PFSK-1 (cell line): ENCODE data around the gene FMNL2.

Experiments used
- FOXP2 ChIP-seq: optimal IDR thresholded peaks from 2 replicates; pipeline ENCODE3; 2011; ENCODE audit warnings: borderline replicate concordance, control low read depth, inconsistent platforms; ENCODE audit not compliant: insufficient read depth; ENCODE audit errors: extremely low read length, extremely low read depth
- POLR2AphosphoS5 ChIP-seq: IDR thresholded peaks from 2 replicates; pipeline ENCODE4 v1.6.1; 2012; ENCODE audit warnings: low read depth, mild to moderate bottlenecking, control low read depth, low read length, moderate library complexity
- SIN3A ChIP-seq: IDR thresholded peaks from 2 replicates; pipeline ENCODE4 v1.6.1; 2012; ENCODE audit warnings: mild to moderate bottlenecking, low read length, moderate library complexity, borderline replicate concordance; ENCODE audit not compliant: insufficient read depth
- TAF1 ChIP-seq: IDR thresholded peaks from 2 replicates; pipeline ENCODE4 v1.6.1; 2012; ENCODE audit warnings: low read length, control low read depth, borderline replicate concordance; ENCODE audit not compliant: insufficient read depth
- TF ChIP-seq, protein P1 (sequence below), 2 experiments: IDR thresholded peaks; 2 replicates each; pipeline versions ENCODE4 v1.6.1 to v1.8.0; 2011 to 2012; ENCODE audit warnings: low read depth in 2 of 2, low read length in 2 of 2, control low read depth in 1 of 2, inconsistent platforms in 1 of 2, mild to moderate bottlenecking in 1 of 2, moderate library complexity in 1 of 2; ENCODE audit not compliant: insufficient read depth in 1 of 2

The FMNL2 gene

DNA sequence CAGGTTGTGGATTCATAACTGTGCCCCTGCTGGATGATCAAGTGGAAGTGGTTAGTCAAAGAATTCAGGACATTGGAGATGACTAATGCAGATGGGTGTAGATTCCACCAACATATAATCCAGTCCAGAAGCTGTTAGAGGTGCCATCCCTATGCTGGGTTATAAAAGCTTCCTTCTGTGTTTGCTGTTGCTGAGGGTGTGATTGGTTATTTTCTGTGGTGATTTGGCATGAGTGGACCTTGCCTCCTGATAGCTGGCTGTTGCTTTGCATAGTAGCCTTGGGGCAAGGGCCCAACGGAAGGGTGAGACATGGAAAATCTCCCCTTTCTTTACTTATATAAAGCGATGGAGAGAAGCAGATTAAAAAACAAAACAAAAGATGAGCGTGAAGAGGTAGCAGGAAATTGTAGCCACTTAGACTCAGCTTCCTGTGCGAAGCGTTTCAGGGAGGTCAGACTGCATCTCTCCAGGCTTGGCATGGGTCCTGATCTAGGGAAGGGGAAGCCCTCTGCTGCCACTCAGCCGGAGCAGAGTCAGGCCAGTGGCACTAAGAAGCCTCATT lies 190.4 kb downstream of the FMNL2 start:
- TF ChIP-seq, protein P1, sequence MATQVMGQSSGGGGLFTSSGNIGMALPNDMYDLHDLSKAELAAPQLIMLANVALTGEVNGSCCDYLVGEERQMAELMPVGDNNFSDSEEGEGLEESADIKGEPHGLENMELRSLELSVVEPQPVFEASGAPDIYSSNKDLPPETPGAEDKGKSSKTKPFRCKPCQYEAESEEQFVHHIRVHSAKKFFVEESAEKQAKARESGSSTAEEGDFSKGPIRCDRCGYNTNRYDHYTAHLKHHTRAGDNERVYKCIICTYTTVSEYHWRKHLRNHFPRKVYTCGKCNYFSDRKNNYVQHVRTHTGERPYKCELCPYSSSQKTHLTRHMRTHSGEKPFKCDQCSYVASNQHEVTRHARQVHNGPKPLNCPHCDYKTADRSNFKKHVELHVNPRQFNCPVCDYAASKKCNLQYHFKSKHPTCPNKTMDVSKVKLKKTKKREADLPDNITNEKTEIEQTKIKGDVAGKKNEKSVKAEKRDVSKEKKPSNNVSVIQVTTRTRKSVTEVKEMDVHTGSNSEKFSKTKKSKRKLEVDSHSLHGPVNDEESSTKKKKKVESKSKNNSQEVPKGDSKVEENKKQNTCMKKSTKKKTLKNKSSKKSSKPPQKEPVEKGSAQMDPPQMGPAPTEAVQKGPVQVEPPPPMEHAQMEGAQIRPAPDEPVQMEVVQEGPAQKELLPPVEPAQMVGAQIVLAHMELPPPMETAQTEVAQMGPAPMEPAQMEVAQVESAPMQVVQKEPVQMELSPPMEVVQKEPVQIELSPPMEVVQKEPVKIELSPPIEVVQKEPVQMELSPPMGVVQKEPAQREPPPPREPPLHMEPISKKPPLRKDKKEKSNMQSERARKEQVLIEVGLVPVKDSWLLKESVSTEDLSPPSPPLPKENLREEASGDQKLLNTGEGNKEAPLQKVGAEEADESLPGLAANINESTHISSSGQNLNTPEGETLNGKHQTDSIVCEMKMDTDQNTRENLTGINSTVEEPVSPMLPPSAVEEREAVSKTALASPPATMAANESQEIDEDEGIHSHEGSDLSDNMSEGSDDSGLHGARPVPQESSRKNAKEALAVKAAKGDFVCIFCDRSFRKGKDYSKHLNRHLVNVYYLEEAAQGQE (IDR thresholded peaks at IDR 0.05; ENCODE audit: insufficient read depth in 1 of 2, low read depth in 2 of 2, low read length in 2 of 2), result no peak
- TF ChIP-seq POLR2AphosphoS5, result no peak
- TF ChIP-seq FOXP2, result no peak
- TF ChIP-seq TAF1, result no peak
- TF ChIP-seq SIN3A, result no peak

DNA sequence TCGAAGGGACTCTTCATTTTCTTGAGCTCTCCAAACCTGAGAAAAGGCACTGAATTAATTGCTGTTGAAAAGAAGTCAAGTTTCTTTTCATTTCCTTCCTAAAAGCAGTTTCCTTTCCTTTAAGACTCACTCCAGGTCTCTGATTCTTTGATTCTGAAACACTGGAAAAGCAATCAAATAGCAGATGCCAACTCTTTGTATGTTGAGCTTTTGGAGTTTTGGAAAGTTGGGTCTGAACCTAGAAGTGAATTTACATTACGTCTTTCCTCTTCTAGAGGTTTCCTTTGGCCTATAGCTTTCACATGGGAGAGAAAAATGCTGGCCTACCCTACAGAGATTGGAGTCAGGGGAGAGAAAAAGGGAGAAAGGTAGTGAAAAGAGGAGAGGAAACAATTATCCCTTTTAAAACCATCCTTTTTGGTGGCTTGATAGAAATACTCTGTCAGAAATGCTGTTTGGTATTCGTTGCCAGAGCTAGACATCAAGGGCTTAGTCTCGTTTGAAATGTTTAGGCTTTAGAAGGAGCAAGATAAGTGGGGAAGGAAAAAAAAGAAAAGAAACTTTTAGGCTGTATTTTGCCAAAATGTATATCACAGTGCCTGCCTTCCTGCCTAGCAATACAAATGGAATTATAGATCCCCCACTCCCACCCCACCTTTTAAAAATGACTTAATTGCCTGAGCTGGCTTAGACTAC lies 194.6 kb downstream of the FMNL2 start:
- no peak for TF ChIP-seq TAF1
- no peak for TF ChIP-seq POLR2AphosphoS5
- TF ChIP-seq, protein P1 (IDR thresholded peaks at IDR 0.05; ENCODE audit: insufficient read depth in 1 of 2, low read depth in 2 of 2, low read length in 2 of 2), result no peak
- TF ChIP-seq FOXP2, result no peak
- no peak for TF ChIP-seq SIN3A

DNA sequence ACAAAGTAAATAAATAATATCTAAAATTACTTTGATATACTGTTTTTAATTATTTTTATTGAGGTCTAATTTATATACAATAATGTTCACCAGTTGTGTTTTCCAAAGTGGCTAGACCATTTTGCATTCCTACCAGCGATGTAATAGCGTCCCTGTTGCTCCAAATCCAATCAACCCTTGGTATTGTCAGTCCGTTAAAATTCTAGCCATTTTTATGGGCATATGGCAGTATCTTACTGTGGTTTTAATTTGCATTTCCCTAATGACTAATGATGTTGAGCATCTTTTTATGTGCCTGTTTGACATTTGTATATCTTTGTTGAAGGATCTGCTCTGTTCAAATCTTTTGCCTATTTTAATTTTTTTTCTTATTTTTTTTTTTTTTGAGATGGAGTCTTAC lies 197.3 kb downstream of the FMNL2 start:
- TF ChIP-seq FOXP2, result no peak
- no peak for TF ChIP-seq SIN3A
- no peak for TF ChIP-seq TAF1
- no peak for TF ChIP-seq POLR2AphosphoS5
- TF ChIP-seq, protein P1 (IDR thresholded peaks at IDR 0.05; ENCODE audit: insufficient read depth in 1 of 2, low read depth in 2 of 2, low read length in 2 of 2), result no peak

DNA sequence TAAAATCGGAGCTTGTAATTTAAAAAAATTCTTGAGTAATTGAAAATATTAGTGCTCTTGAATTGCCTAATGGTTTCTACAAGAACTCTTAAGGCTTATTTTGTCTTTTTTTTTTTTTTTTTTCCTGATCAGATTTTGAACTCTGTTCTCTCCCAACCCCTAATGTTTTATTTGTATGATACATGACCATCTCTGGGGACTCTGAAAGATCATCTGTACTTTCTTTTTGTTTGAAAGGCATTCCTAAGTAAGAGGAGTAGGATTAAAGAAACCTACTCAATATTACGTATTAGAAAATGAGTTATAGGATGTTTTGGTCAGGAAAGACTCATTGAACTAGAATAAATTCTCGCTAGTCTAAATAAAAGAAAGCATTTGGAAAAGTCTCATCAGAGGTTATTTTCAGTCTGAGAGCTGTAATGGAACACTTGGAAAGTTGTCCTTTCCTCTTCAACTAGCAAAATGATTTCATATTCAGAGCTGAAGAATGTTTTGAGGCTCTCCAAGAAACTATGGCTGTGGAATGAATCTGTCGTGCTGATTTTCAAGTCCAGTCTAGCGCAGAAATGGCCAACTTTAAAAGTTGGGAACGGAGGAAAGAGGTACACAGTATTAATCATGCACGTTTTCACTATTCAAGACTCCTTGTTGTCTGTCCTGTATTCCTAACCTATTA lies 199.6 kb downstream of the FMNL2 start:
- no peak for TF ChIP-seq FOXP2

DNA sequence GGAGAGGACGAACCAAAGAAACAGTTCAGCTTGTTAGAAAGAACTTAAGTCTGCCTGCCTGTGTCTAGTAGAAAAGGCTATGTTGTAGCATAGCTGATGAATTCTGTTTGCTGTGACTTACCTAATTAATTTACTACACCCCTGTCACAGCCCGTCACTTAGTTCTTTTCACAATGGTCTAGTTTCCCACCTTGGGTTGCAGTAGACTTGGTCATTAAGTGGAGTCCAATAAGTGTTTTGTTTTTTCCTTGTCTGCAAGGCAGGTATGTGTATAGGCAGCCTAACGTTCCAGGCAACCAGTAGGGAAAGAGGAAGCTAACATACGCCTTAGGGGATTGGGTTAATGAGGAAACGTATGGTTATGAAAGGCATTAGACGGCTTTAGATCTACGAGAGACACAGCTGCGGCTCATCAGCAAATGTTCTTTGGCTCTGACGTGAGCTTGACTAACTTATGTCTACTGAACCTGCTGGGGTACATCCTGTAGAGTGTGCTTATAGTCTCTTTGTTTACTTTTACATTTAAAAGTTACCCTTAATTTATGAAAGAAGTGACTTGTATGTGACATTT lies 202.2 kb downstream of the FMNL2 start:
- TF ChIP-seq, protein P1 (IDR thresholded peaks at IDR 0.05; ENCODE audit: insufficient read depth in 1 of 2, low read depth in 2 of 2, low read length in 2 of 2), result 0 out of 4 replicates have a peak, but pooled peaks of 1 of the 2 experiments have one; percentile 16
- TF ChIP-seq SIN3A, result no peak
